NCI-H2029 treated with DMSO at 0.1 percent for 48 hours (cell line): ENCODE measurements around the gene CEP170.
"Not testable (repeated sequence)": the region's sequence is repeated elsewhere in the genome, so short reads cannot be mapped to it uniquely, and the experiment has no call there.

Experiments used
- DNase-seq: peaks from one replicate; lab custom pipeline; 2025; lab: John Stamatoyannopoulos, UW

The CEP170 gene

DNA sequence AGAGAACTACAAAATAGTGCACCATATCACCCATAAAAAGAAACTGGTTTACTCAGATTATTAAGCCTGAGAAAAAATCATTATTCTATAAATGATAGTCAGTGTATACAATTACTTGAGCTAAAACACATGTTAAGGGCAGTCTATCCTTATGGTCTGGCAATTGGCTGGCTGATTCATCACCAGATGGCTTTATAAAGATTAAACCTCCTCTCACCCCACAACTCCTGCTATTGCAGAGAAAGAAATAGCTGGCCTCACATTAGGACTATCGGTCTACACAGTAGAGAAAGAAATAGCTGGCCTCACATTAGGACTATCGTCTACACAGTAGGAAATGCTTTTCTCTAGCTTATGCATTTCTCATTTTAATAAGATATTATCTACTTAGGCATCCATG, 21.2 kb downstream of the CEP170 start:
- no peak for DNase-seq

DNA sequence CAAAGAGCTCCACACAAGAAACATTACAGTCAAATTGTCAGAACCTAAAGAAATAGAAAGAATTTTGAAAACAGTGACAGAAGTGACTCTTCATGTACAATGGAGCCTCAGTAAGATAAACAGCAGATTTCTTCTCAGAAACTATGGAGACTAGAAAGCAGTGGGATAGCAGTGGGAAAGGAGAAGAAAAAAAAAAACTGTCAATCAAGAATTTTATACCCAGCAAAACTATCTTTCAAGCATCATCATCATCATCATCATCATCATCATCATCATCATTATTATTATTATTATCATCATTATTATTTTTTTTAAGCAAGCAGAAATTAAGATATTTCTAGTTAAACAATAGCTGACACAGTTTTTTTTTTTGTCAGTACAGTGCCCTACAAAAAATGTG, 24.2 kb downstream of the CEP170 start:
- peak; percentile 3 for DNase-seq

DNA sequence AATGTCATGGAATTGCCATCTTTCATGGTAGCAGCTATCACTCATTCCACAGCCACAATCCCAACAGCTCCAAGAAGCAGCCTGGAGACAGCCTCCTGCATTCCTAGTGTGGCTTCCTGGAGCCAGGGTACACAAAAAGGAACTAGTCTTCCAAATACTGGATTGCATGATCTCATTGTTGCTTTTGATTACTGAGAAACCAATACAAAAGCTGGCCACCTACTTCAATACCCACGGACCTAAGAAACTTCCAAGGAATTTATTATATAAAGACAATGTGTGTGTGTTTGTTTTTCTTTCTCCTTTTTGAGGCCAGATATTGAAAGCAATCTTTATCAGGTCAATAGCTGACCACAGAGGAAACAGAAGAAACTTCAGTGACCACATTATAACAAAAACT, 25.6 kb downstream of the CEP170 start:
- no peak for DNase-seq

- no peak for DNase-seq
Observed at GRCh38 chr1:243227622-243228021, 27.5 kb downstream of the CEP170 start.

GRCh38 chr1:243218059-243218458, 37.0 kb downstream of the CEP170 start:
- no peak for DNase-seq

DNA sequence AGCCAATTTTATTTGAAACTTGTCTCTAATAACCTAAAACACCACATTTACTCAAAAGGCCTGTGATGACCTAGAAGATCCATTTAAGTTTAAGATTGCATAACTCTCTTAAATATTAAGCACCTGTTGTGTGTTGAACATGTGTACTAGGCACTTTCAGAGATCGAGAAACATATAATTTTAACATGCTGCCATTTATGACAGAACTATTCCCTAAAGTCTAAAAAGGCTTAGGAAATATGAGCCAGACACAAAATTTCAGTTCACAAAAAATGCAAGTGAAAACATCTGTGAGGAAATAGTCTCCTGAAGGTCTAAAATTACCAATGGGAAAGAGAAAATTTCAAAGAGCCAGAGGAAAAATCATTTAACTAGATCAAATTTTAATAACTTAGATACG, 37.7 kb downstream of the CEP170 start:
- no peak for DNase-seq

DNA sequence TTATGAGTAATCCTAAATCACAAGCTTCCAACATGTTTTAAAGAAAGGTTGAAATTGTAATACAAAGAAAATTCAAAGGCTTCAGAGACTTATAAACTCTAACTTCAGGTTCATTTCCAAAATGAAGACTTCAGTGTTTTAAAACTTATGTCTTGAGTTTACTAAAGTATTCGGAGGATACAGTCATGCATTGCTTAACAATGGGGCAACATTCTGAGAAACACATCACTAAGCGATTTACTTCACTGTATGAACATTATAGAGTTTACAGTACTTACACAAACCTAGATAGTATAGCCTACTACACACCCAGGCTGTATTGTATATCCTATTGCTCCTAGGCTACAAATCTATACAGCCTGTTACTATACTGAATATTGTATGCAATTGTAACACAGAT, 38.3 kb downstream of the CEP170 start:
- DNase-seq, result no peak

GRCh38 chr1:243215276-243215875, 39.7 kb downstream of the CEP170 start:
- DNase-seq, result not testable (repeated sequence)

DNA sequence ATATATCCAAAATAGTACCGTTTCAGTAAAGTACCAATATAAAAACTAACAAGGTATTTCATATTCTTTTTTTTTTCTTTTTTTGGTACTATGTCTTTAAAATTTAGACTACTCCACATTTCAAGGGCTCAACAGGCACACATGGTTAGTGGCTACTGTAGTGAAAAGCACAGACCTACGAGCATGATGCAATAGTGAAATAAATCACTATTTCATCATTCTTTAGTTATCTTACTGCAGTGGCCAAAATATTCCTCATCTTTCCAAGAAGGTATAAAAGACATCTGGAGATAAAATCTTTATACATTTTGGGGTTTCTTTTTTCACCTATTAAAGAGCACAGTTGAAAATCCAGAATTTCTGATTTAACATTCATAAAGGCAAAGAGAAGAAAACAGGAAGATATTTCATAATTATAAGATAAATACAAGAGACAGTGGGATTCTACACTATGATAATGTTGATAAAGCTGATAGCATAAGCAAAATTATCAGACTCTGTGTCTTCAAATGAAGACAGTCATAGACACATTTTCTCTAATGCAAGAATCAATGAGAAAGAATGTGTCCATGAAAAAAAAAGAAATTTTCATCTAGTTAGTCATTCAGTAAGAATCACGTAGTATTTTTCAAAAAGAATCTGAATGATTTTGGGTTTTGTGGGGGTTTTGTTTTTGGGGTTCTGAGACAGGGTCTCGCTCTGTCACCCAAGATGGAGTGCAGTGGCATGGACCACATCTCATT, 41.9 kb downstream of the CEP170 start:
- DNase-seq, result no peak

GRCh38 chr1:243211984-243212383, 43.1 kb downstream of the CEP170 start:
- not testable (repeated sequence) for DNase-seq

- not testable (repeated sequence) for DNase-seq
Observed at GRCh38 chr1:243205026-243205501, 50.0 kb downstream of the CEP170 start.

DNA sequence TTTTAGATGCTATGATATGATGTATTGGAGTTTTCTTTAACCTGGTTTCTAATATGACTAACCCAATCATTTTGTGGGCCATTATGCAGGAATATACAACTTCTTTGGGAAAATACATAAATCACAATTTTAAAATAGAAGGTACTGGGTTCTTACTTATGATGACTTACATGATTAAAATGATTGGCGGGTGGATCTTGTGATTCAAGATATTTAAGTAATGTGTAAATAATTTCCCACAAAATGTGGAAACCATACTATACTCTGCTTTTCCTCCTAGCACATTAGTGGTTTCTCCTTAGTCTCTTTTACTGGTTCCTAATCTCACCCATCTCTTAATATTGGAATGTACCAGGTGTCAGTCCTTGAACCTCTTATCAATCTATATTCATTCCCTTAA, 50.7 kb downstream of the CEP170 start:
- not testable (repeated sequence) for DNase-seq

- not testable (repeated sequence) for DNase-seq
Observed at GRCh38 chr1:243203196-243203595, 51.9 kb downstream of the CEP170 start.

DNA sequence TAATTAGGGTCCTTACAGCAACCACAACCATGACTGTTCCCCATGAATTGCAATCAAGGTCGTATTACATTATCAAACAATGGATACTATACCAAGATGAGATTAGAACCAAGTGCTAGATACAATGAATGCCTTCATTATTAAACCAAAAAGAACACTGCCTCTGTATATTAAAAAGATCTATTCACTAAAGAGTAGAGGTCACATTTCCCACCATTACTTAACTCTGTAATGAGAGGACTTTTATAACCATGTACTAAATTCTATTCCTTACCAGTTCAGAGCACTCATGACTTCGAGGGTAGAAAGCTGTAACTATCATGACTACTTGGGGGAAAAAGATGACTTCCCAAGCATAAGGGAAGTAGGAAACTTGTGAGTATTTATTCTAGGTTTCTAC, 53.8 kb downstream of the CEP170 start:
- not testable (repeated sequence) for DNase-seq

GRCh38 chr1:243197524-243197923, 57.6 kb downstream of the CEP170 start:
- DNase-seq, result not testable (repeated sequence)

- not testable (repeated sequence) for DNase-seq
Observed at GRCh38 chr1:243193330-243193729, 61.8 kb downstream of the CEP170 start.

GRCh38 chr1:243186201-243186995, 68.7 kb downstream of the CEP170 start:
- not testable (repeated sequence) for DNase-seq

GRCh38 chr1:243184787-243185186, 70.3 kb downstream of the CEP170 start:
- DNase-seq, result not testable (repeated sequence)

DNA sequence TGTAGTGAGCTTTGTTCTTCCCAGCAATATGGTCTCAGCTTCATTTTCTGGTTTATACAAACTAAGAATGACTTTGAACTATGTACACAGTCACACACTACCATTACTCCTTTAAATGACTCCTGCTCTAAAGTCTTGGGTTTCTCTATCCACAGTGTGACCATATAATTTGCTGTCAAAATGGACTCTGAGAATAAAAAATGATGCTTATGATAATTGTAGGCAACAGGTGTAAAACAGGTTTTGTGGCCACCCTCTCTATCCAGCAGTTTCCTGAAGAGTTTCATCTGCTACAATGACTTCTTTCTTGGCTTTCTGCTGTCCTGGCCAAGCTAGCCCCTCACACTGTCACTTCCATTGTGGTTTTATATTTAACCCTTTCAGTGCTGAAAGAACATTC, 71.4 kb downstream of the CEP170 start:
- DNase-seq, result not testable (repeated sequence)

DNA sequence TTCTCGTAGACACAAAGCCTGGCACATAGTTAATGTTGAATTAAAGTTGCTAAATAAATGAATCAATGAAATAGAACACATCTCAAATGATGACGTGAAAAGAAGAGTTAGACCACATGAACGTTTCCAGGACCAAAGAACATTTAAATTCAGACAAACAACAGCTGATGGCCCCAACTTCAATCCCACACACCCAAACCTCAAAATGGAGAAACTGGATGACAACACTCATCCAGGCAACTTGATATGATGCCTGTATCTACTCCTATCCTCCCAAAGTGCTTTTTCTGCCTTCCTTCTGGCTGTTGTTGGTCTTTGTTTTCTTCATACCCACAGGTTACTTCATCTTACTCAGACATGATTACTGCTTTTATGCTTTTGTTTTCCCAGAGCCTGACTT, 71.9 kb downstream of the CEP170 start:
- not testable (repeated sequence) for DNase-seq

DNA sequence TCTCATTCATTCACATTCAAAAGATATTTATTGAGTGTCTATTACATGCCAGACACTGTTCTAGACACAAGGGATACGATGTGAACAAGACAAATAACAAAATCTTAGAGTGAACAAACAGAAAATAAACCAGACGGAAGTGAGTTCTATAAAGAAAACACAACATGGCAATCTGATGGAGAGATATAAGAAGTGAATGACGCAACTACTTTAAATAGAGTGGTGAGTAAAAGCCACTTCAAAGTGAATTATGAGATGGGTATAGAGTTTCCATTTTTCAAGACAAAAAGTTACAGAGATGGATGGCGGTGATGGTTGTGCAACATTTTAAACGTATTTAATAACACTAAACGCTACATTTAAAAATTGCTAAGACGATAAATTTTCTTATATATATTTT, 75.4 kb downstream of the CEP170 start:
- DNase-seq, result no peak

- DNase-seq, result not testable (repeated sequence)
Observed at GRCh38 chr1:243177792-243178191, 77.3 kb downstream of the CEP170 start.
